ENCODE measurements around the gene SLC25A2. TPM values are rescaled to one million over a fixed set of nuclear protein-coding genes. Genes with fewer than 3 reads are reported as not detected.
"Not testable (repeated sequence)": the region's sequence is repeated elsewhere in the genome, so short reads cannot be mapped to it uniquely, and the experiment has no call there.

SLC25A2 gene
- polyA plus RNA-seq, 1 donor, result 0.23 TPM

DNA sequence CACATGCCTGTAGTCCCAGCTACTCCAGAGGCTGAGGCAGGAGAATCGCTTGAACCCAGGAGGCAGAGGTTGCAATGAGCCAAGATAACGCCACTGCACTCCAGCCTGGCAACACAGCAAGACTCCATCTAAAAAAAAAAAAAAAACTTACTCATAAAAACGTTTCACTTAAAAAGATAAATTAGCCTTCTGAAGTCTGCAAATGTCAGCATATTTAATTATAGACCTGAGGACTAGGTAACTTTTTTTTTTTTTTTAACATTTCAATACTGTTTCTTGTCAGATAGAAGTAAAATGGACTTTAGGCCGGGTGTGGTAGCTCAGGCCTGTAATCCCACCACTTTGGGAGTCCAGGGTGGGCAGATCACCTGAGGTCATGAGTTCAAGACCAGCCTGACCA lies 13.1 kb upstream of the SLC25A2 start:
- DNase-seq, result not testable (repeated sequence)

DNA sequence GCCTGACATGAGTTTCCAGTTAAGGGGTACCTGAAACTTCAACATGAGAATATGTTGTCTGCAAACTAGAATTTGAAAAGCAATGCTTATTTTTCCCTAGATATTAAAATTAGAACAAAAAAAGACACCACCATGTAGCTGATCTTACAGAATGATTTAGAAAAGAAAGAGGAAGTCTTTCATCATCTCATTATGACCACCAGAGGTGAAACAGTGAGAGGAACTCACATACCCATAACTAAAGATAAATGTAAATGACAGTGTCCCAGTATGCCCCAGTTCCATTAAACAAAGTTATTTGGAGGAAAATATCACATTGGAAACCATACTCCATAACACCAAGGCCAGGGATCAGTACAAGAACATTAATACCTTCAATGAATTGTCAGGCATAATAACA lies 9.9 kb upstream of the SLC25A2 start:
- no peak for DNase-seq

DNA sequence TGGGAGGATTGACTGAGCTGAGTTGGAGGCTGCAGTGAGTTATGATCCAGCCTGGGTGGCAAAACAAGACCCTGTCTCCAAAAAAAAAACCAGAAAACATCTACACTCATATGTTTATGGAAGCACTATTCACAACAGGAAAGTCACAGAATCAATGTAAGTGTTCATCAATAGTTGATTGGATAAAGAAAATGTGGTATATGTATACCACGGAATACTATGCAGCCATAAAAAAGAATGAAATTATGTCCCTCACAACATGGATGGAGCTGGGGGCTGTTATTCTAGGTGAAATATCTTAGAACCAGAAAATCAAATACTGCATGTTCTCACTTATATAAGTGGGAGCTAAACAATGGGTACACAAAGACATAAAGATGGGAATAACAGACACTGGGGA lies 2.8 kb upstream of the SLC25A2 start:
- DNase-seq, result no peak

DNA sequence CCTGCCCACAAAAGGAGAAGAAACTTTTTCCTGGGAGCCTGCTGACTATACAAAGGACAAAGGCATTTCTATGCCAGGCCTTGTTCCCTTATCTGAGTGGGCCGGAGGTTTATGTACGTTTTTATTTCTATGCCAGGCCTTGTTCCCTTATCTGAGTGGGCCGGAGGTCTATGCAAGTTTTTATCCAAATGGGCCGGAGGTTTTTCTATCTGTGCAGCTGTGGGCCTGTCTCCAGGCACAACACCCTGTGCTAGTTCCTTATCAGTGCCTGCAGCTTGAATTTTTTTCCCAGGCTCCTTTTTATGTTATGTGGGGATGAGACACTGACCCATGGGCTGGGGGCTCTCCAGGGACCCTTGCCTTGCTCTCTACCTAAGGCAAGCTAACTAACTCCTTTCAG lies 5.5 kb downstream of the SLC25A2 start:
- DNase-seq, result no peak

DNA sequence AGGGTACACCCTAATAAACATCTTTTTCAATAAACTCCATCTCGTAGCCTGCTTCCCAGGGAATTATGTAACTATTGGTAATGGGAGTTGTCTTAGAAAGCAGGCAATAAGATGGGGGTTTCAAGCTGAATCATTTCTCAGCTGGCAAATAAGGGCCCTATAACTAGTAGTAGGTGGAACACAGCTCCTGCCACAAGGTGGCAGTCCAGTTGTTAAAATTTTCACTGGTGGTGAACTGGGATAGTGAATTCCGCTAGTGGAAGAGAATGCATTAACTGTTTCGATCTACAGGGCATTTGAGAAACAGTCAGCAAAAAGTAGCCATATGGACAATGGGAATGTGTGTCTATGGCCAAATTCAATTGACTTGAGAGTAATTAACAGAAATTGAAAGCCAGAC lies 30.9 kb downstream of the SLC25A2 start:
- no peak for DNase-seq

DNA sequence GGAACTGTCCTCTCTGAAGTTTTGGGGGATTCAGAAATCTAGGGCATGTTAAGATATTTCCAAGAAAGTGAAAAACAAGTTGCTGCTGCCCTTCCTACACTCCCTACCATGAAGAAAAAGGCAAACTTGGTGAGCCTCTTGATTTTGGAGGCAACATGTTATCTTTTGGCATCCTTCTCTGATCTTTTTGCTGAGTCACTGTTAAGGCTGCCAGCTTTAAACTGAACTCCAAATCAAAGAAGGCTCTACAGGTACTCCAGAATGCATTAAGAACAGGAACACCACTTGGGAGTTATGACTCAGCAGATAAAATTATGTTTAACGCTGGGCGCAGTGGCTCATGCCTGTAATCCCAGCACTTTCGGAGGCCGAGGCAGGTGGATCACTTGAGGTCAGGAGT lies 34.7 kb downstream of the SLC25A2 start:
- DNase-seq, result no peak

DNA sequence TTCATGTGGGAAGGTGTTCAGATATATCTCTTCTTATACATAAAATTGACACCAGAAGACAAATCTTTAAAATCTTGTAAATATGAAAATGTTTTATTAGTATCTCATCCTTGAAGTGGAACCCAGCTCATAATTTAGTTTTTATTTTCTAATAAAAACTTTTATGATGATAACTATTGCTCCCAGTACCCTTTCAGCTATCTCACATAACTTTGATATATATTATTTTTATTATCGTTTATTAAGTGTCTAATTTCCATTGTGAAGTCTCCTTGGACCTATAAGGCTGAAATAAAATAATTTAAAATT lies 42.7 kb downstream of the SLC25A2 start:
- DNase-seq, result no peak

DNA sequence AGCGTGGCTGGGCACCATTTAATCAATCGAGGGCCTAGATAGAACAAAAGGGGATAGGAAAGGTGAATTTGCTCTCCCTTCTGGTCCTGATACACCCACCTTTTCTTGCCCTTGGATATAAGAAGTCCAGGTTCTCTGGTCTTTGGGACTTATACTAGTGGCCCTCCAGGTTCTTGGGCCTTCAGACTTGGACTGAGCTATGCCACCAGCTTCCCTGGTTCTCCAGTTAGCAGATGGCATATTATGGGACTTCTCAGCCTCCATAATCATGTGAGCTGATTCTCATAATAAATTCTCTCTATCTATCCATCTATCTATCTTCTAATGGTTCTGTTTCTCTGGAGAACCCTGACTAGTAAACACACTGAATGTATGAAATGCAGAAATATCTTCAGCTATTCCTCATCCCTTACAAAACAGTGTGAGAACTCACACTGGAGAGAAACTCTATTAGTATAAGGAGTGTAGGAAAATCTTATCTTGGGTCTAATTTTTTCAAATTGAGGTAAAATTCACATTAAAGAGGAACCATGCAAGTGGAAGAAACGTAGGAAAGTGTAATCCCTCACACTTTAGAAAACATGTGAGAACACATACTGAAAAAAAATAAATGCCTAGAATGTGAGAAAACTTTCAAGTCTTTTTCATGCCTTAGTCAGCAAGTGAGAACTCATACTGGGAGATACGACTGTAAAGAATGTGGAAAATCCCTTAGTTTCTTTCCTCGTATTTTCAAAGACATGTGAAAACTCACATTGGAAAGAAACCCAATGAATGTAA lies 43.2 kb downstream of the SLC25A2 start:
- no peak for DNase-seq

DNA sequence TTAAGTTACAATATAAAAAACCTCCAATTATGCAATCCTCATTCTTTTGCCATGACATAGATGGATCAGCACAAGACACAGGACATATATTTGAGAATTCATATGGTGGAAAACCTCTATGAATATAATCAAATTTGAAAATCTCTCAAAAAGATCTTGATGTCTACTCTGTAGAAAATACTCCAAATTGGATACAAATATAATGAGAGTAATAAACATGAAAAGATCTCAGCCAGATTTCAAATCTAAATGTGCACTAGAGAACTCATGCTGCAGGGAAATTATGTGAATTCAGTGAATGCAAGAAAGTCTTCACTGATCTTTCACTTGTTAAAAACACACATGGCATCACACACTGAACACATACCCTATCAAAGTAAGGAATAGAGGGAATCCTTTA lies 44.9 kb downstream of the SLC25A2 start:
- no peak for DNase-seq

DNA sequence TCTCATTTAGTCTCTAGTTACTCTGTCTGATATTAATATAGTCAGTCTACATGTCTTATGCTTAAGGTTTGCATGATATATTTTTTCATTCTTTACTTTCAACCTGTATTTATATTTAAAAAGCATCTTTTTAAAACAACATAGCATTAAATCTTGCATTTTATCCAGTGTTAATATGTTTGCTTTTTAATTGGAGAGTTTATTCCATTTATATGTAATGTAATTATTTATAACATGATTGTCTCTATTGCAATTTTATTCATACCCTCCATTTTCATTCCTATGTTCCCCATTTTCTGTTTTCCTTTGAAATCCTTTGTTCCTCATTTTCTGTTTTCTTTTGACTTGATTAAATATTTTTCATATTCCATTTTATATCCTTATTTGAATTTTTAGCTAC lies 45.4 kb downstream of the SLC25A2 start:
- DNase-seq, result no peak

Other genes with a start within 250 kb of the SLC25A2 start
- gene PCDHB2, start 209.4 kb downstream of the SLC25A2 start, polyA plus RNA-seq (ENCODE audit: insufficient read length), result 6.6 TPM
- 2.3 TPM for gene PCDHB3, start 203.6 kb downstream of the SLC25A2 start, polyA plus RNA-seq (ENCODE audit: insufficient read length)
- 1.9 TPM for gene PCDHB4, start 182.2 kb downstream of the SLC25A2 start, polyA plus RNA-seq (ENCODE audit: insufficient read length)
- 7.5 TPM for gene PCDHB5, start 168.8 kb downstream of the SLC25A2 start, polyA plus RNA-seq (ENCODE audit: insufficient read length)
- 3.5 TPM for gene PCDHB6, start 154.0 kb downstream of the SLC25A2 start, polyA plus RNA-seq (ENCODE audit: insufficient read length)
- 4.5 TPM for gene PCDHB7, start 131.4 kb downstream of the SLC25A2 start, polyA plus RNA-seq (ENCODE audit: insufficient read length)
- 2.6 TPM for gene PCDHB8, start 126.3 kb downstream of the SLC25A2 start, polyA plus RNA-seq (ENCODE audit: insufficient read length)
- gene PCDHB16, start 121.7 kb downstream of the SLC25A2 start, polyA plus RNA-seq (ENCODE audit: insufficient read length), result 8.1 TPM
- gene PCDHB9, start 116.9 kb downstream of the SLC25A2 start, polyA plus RNA-seq (ENCODE audit: insufficient read length), result 4.3 TPM
- 7.2 TPM for gene PCDHB10, start 111.7 kb downstream of the SLC25A2 start, polyA plus RNA-seq (ENCODE audit: insufficient read length)
- gene PCDHB11, start 104.4 kb downstream of the SLC25A2 start, polyA plus RNA-seq (ENCODE audit: insufficient read length), result 4.4 TPM
- gene PCDHB12, start 95.3 kb downstream of the SLC25A2 start, polyA plus RNA-seq (ENCODE audit: insufficient read length), result 4.6 TPM
- 9.3 TPM for gene PCDHB13, start 90.1 kb downstream of the SLC25A2 start, polyA plus RNA-seq (ENCODE audit: insufficient read length)
- gene PCDHB14, start 80.7 kb downstream of the SLC25A2 start, polyA plus RNA-seq (ENCODE audit: insufficient read length), result 11.3 TPM
- 12.5 TPM for gene PCDHB15, start 58.7 kb downstream of the SLC25A2 start, polyA plus RNA-seq (ENCODE audit: insufficient read length)
- 154 TPM for gene TAF7, start 16.7 kb upstream of the SLC25A2 start, polyA plus RNA-seq (ENCODE audit: insufficient read length)
- 1.1 TPM for gene PCDHGA1, start 26.5 kb upstream of the SLC25A2 start, polyA plus RNA-seq (ENCODE audit: insufficient read length)
- 6.8 TPM for gene PCDHGA2, start 34.7 kb upstream of the SLC25A2 start, polyA plus RNA-seq (ENCODE audit: insufficient read length)
- gene PCDHGA3, start 39.8 kb upstream of the SLC25A2 start, polyA plus RNA-seq (ENCODE audit: insufficient read length), result 2.9 TPM
- gene PCDHGB1, start 46.0 kb upstream of the SLC25A2 start, polyA plus RNA-seq (ENCODE audit: insufficient read length), result 1.9 TPM
- 2.6 TPM for gene PCDHGA4, start 51.0 kb upstream of the SLC25A2 start, polyA plus RNA-seq (ENCODE audit: insufficient read length)
- gene PCDHGB2, start 55.9 kb upstream of the SLC25A2 start, polyA plus RNA-seq (ENCODE audit: insufficient read length), result 4.0 TPM
- 2.7 TPM for gene PCDHGA5, start 60.1 kb upstream of the SLC25A2 start, polyA plus RNA-seq (ENCODE audit: insufficient read length)
- 2.8 TPM for gene PCDHGB3, start 66.2 kb upstream of the SLC25A2 start, polyA plus RNA-seq (ENCODE audit: insufficient read length)
- 8.1 TPM for gene PCDHGA6, start 69.8 kb upstream of the SLC25A2 start, polyA plus RNA-seq (ENCODE audit: insufficient read length)
- 2.2 TPM for gene PCDHGA7, start 78.7 kb upstream of the SLC25A2 start, polyA plus RNA-seq (ENCODE audit: insufficient read length)
- 7.6 TPM for gene PCDHGB4, start 83.6 kb upstream of the SLC25A2 start, polyA plus RNA-seq (ENCODE audit: insufficient read length)
- gene PCDHGA8, start 88.6 kb upstream of the SLC25A2 start, polyA plus RNA-seq (ENCODE audit: insufficient read length), result 0.60 TPM
- 10.9 TPM for gene PCDHGB5, start 93.9 kb upstream of the SLC25A2 start, polyA plus RNA-seq (ENCODE audit: insufficient read length)
- gene PCDHGA9, start 98.7 kb upstream of the SLC25A2 start, polyA plus RNA-seq (ENCODE audit: insufficient read length), result 6.5 TPM
- gene PCDHGB6, start 104.0 kb upstream of the SLC25A2 start, polyA plus RNA-seq (ENCODE audit: insufficient read length), result 7.3 TPM
- 3.7 TPM for gene PCDHGA10, start 108.9 kb upstream of the SLC25A2 start, polyA plus RNA-seq (ENCODE audit: insufficient read length)
- gene PCDHGB7, start 113.6 kb upstream of the SLC25A2 start, polyA plus RNA-seq (ENCODE audit: insufficient read length), result 17.3 TPM
- gene PCDHGA11, start 117.0 kb upstream of the SLC25A2 start, polyA plus RNA-seq (ENCODE audit: insufficient read length), result 5.1 TPM
- gene PCDHGA12, start 126.5 kb upstream of the SLC25A2 start, polyA plus RNA-seq (ENCODE audit: insufficient read length), result 1.5 TPM
- 99.2 TPM for gene PCDHGC3, start 171.9 kb upstream of the SLC25A2 start, polyA plus RNA-seq (ENCODE audit: insufficient read length)
- gene PCDHGC4, start 181.0 kb upstream of the SLC25A2 start, polyA plus RNA-seq (ENCODE audit: insufficient read length), result 4.4 TPM
- gene PCDHGC5, start 185.0 kb upstream of the SLC25A2 start, polyA plus RNA-seq (ENCODE audit: insufficient read length), result 0.81 TPM

All from left kidney (tissue), 2 donors.